Stimulated activated CD4-positive, alpha-beta T cell treated with anti-CD3 and anti-CD28 coated beads, Interleukin-2, amount 100 ng/mL, for 4 hours (primary cell): Measurements from ENCODE around the gene ADAD2.
"Not testable (repeated sequence)": the region's sequence is repeated elsewhere in the genome, so short reads cannot be mapped to it uniquely, and the experiment has no call there.

ENCODE experiments used
- DNase-seq: peaks from one replicate; pipeline ENCODE4 v3.0.0-alpha.2; 2020; ENCODE audit warnings: low read depth

ADAD2 gene

GRCh38 chr16:84195201-84196093 is 4.5 kb downstream of the ADAD2 start:
- DNase-seq, result no peak

DNA sequence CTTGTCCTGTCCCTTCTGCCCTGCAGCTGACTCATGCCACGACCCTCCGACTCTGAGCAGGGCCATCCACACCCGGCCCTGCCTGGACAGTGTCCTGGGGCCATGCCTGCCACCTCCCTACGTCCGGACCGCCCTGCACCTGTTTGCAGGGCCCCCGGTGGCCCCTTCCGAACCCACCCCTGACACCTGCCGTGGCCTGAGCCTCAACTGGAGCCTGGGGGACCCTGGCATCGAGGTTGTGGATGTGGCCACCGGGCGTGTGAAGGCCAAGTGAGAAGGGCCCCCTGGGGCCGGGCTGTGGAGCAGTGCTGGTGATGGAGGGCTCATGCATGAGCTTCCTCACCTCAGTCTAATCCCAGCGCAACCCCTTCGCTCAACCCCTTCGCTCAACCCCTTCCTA is 5.1 kb downstream of the ADAD2 start:
- no peak for DNase-seq

DNA sequence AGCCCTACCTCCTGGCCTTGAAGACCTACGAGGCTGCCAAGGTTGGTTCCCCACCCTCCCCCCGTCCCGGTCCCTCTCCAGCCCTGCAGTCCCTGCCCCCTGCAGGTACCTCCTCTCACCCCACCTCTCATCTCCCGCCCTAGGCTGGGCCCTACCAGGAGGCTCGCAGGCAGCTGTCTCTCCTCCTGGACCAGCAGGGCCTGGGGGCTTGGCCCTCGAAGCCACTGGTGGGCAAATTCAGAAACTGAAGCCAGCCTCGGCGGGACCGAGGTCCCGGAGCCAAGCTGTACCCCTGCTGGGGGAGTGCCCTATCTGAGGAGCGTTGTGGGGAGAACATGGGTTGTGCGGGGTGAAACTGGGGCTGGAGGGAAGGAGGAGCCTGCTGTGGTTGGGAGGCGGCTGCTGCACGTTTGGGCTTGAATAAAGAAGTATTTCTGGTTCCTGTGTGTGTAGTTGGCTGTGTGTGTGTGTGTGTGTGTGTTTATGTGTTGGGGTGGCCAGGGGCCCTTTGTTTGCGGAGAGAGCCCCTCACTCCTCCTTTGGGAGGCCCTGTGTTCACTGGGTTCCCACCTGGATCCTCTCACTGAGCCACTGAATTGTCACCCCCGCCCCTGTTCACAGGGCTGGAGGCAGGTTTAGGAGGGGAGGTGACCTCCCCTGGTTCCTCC is 5.9 kb downstream of the ADAD2 start:
- no peak for DNase-seq

- DNase-seq, result no peak
Measured at GRCh38 chr16:84197466-84198128, 6.6 kb downstream of the ADAD2 start.

DNA sequence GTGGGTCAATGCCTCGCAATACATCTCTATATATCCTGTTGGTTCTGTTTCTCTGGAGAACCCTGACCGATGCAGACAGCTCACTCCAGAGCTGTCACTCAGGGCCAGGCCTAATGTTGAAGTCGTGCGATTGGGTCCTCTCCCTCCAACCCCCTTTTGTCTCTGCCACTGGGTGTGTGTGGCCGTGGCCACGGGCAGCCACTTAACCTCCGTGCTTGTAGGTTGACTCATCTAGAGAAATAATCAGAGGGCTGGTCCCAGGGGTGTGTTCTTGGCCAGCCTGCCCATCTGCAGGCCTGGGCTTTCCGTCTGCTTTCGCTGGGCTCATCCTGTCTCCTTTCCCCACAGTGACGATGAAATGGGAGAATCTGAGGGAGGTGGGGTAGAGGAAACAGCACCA is 7.4 kb downstream of the ADAD2 start:
- DNase-seq, result no peak

DNA sequence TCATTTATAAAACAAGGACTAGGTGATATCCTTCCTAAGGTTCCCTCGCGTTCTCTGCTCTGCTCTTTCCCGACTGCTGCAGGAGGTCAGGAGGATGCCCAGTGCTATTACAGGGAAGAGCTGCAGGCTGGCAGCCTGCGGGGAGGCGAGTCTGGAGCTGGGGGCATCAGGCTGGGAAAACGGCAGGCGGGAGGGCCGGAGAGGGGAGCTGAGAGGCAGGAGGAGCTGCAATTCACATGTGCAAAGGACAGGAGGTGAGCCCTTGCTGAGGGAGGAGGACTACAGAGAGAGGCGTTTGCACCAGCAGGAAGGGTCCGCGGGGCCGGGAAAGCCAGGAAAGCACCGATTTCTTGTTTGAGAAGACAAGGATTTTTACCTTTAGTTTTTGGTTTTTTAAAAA is 8.1 kb downstream of the ADAD2 start:
- no peak for DNase-seq

DNA sequence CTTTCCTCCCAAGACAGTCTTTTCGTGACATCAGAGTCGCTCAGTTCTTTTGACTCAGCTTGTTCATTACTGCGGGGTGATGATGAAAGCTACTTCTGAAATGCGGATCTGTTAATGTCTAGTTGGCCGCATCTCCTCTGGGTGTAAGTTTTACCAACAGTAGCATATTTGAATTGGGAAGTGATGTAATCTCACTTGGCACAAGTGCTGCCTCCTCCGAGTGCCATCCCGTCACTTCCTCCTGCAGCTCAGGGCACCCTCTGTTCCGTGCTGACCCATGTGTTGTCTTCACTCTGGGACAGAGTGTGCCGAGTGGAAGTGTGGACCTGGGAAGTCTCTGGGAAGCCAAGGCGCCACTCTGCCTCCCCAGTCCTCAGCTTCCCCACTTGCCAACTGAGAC is 8.9 kb downstream of the ADAD2 start:
- DNase-seq, result no peak

DNA sequence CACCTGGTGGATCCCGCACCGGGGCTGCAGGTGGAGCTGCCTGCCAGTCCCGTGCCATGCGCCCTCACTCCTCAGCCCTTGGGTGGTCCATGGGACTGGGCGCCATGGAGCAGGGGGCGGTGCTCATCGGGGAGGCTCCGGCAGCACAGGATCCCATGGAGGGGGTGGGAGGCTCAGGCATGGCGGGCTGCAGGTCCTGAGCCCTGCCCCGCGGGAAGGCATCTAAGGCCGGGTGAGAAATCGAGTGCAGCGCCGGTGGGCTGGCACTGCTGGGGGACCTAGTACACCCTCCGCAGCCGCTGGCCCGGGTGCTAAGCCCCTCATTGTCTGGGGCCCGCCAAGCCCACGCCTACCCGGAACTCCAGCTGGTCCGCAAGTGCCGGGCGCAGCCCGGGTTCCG is 13.6 kb downstream of the ADAD2 start:
- DNase-seq, result not testable (repeated sequence)

DNA sequence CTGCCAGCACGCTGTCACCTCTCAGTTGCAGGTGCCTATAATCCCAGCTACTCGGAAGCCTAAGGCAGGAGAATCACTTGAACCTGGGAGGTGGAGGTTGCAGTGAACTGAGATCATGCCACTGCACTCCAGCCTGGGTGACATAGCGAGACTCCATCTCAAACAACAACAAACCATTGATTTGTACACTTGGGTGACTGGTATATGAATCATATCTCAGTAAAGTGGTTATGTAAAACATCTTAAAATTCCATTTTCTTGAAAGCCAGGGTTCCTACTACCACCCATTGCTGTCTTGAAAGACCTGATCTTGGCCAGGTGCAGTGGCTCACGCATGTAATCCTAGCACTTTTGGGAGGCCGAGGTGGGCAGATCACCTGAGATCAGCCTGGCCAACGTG is 14.2 kb downstream of the ADAD2 start:
- not testable (repeated sequence) for DNase-seq

DNA sequence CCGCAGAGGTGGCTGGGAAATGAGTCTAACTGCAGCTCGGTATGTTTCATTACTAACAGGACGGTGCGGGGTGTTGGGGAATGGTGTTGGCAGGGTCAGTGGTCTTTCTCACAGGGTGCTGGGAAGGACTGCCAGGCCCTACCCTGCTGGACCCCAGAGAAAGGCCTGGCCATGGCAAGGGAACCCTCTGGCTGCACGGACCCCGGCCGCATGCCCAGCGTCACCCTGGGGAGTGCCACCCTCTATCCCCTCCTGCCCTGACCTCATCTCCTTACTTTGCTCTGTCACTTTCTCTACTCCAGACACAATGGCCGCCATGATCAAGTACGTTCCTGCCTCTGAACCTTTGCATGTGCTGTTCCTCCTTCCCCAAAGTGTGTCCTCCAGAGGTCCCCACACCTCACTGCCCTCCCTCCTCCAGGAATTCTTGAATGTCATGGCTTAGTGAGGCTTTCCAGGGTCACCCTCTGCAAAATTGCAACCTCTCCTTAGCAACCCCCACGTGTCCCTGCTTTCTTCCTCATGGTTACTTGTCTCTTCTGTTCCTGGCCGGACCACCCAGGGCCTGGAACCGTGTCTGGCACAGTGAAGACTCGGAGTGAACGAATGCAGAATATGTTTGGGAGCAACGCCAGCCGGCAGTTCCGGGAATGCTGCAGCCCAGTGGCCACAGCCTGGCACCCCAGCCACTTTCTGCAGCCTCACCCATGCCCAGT is 15.2 kb downstream of the ADAD2 start:
- DNase-seq, result no peak

DNA sequence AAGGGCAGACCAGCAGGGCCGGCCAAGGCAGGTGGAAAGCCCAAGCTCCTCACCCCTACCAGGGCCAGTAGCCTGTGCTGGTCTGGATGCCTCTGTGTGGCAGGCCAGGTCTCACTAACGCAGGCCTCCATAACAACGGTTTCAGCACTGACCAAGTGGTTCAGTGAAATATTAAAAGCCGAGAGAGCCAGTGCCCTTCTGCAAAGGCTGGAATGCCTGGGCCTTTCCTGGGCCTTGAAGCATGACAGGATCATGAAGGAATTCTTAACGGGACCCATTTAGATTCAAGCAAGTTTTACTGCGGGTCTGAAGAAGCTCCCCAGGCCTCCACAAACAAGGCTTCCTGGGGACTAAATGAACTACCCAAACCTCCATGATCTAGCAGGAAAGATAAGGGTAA is 16.3 kb downstream of the ADAD2 start:
- no peak for DNase-seq

GRCh38 chr16:84207879-84208278 is 16.9 kb downstream of the ADAD2 start:
- DNase-seq, result no peak

DNA sequence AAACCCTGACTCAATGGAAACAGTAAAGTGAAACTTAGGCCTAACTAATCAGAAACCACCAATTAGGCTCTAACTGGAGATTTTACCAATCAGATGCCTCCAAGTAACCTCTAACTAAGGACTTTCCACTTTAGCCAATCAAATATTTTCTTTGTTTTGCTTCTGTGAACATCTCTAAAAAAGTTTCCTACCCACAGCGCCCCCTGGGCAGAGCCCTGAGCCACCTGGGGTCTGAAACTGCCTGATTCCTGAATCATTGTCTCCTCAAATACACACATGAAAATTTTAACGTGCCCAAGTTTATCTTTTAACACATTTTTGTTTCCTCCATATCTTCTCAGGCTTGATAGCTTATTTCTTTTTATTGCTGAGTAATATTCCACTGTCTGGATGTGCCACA is 19.0 kb downstream of the ADAD2 start:
- DNase-seq, result no peak

DNA sequence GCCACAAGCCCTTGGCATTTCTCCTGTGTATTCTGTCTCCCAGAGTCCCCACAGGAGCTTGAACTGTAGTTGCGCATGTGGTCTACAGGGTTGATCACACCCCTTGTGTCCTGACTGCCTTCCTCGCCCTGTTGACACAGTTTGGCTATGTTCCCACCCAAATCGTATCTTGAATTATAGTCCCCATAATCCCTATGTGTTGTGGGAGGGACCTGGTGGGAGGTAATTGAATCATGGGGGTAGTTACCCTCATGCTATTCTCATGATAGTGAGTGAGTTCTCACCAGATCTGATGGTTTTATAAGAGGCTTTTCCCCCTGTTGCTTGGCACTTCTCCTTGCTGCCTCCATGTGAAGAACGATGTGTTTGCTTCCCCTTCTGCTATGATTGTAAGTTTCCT is 21.2 kb downstream of the ADAD2 start:
- no peak for DNase-seq

- DNase-seq, result no peak
Measured at GRCh38 chr16:84212631-84213030, 21.7 kb downstream of the ADAD2 start.

DNA sequence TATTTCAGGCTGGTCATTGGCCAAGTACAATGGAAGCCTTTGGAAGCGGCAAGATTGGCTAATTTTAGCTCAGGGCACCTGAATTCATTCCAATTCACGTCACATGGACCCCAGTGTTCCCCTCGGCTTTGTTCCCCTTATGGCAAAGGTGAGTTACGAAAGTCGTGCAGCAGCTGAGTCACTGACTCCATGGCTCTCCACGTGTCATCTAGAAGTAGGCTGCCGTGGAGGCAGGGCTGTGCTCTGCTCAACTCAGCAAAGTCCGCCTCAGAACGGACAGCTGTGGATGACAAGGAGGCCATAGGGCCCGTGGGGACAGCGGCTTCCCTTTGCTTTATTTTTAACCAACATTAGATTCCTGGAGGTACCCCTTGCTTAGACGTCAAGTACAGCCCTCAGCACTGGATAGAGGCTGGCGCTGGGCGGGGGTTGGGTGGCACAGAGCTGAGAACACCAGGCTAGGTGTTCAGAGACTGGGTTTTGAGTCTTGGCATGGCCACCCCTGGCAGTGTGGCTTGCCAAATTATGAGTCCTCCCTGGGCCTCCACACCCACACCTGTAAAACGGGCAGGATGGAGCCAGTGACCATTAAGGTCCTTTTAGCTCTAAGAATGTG is 23.6 kb downstream of the ADAD2 start:
- no peak for DNase-seq

DNA sequence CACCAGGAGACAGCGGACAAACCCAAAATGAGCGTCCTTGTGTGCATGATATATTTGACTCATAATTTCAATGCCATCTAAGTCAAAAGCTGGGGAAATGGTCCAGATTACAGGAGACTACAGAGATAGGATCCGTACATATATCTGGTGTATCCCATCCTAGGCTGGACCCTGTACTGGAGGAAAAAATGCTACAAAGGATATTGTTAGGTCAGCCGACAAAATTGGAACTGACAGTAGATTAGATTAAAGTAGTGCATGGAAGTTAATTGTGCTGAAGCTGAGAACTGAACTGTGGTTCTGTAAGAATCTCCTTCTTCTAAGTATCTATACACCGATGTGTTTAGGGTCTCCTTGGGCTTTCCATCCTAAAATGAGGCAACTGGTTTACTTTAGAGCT is 24.6 kb downstream of the ADAD2 start:
- no peak for DNase-seq

DNA sequence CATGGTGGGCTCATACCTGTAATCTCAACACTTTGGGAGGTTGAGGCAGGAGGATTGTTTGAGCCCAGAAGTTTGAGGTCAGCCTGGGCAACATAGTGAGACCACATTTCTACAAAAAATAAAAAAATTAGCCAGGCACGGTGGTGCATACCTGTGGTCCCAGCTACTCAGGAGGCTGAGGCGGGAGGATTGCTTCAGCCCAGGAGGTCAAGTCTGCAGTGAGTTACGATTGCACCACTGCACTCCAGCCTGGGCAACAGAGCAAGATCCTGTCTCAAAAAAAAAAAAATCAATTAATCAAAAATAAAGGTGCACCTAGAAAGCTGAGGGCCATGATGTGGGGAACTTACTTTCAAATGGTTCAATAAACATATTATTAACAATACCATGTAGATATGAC is 25.2 kb downstream of the ADAD2 start:
- not testable (repeated sequence) for DNase-seq

- DNase-seq, result no peak
Measured at GRCh38 chr16:84218176-84218823, 27.3 kb downstream of the ADAD2 start.

DNA sequence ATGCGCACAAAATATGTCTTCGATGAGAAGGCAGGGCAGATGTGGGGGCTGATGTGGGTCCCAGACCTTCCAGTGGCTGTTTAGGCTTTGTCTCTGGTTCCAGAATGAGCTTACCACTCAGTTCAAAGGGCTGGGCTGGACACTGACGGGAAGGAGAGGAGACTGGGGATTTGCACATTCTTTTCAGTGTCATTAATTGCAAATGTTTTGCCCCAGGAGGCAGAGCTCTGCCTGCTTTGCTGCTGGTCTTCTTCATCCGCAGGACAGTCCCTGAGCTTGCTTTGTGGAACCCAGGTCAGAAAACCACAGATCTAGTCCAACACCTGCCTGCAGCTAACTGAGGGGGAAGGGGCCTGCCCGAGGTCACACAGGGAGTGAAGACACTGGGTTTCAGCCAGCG is 28.0 kb downstream of the ADAD2 start:
- no peak for DNase-seq

GRCh38 chr16:84220851-84221250 is 29.9 kb downstream of the ADAD2 start:
- no peak for DNase-seq
